ENCODE measurements around the gene NTRK1.

DNA sequence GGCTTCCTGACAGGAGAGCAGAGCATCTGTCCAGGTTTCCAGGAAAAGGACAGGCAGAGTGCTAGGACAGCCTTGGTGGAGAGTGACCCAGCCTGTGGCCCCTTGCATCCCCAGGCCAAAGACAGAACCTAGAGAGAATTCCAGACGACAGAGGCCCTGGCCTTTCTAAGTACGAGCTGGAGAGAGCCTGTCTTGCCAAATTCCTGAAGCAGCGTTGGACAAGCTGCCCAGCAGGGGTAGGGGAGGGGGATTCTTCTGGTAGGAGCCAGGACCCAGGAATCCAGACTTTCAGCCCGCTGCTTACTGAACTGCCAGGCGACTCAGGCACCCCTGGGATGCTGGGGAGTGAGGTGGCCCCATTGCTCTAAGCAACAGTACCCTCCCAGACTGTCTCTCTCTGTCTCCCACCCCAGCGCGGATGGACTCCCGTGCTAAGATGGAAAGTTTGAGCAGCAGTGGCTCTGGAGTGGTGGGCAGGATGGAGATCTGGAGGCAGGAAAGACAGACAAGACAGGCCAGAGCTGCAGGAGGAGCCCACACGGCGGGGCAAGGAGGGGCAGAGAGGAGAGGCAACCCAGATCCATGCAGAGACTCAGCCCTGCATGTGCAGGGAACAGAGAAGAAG is 24.0 kb downstream of the NTRK1 start:
- TF ChIP-seq ZNF274 (IDR thresholded peaks at IDR 0.05; ENCODE audit: low read depth, low read length): no peak
- no peak for TF ChIP-seq YY1 (IDR thresholded peaks at IDR 0.05; ENCODE audit: insufficient read depth, insufficient read length)

Measured in NT2/D1 (cell line).